GM23248 (cell line): ENCODE measurements around the gene PRKCB.

Experiments
- EZH2 ChIP-seq: fragments of 200-600 bp; sonication (generic); IDR thresholded peaks from 2 replicates; pipeline ENCODE4 v1.6.1; 2018; ENCODE audit warnings: antibody characterized with exemption, mild to moderate bottlenecking; ENCODE audit not compliant: insufficient read depth, poor library complexity, severe bottlenecking
- EZH2phosphoT487 ChIP-seq: fragments of 200-600 bp; sonication (generic); IDR thresholded peaks from 2 replicates; pipeline ENCODE4 v1.6.1; 2018; ENCODE audit warnings: antibody characterized with exemption, moderate library complexity, mild to moderate bottlenecking, low read depth; ENCODE audit not compliant: insufficient read depth

DNA sequence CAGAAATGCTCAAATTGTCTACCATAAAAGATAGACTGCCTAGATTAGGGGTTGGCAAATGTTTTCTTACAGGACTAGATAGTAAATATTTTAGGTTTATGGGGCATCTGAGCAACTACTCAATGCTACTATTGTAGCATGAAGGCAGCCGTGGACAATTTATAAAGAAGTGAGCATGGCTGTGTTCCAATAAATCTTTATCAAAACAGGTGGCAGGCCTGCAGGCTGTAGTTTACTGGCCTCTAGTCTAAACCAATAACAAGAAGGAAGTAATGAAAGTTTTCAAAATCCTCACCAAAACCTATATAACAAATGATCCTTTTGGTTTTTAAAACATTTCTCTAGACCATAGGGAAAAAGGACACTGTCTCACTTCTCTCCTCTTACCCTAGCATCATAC is 105.2 kb downstream of the PRKCB start:
- no peak for TF ChIP-seq EZH2
- no peak for TF ChIP-seq EZH2phosphoT487
